Measurements from ENCODE around the gene ZNF385D.

The ZNF385D gene

GRCh38 chr3:21668012-21668411, 83.0 kb downstream of the ZNF385D start:
- peak in 1 of 3 experiments; percentile 0 for DNase-seq

GRCh38 chr3:21665444-21666100, 85.4 kb downstream of the ZNF385D start:
- DNase-seq: no peak

GRCh38 chr3:21664996-21665395, 86.0 kb downstream of the ZNF385D start:
- no peak for DNase-seq

GRCh38 chr3:21662403-21662802, 88.6 kb downstream of the ZNF385D start:
- DNase-seq: no peak

- DNase-seq: no peak
Measured at GRCh38 chr3:21654662-21655061, 96.3 kb downstream of the ZNF385D start.

GRCh38 chr3:21654241-21654640, 96.8 kb downstream of the ZNF385D start:
- no peak for DNase-seq

GRCh38 chr3:21649519-21649918, 101.5 kb downstream of the ZNF385D start:
- DNase-seq: no peak

GRCh38 chr3:21647961-21648360, 103.0 kb downstream of the ZNF385D start:
- no peak for DNase-seq

GRCh38 chr3:21645121-21645897, 105.7 kb downstream of the ZNF385D start:
- no peak for DNase-seq

- no peak for DNase-seq
Measured at GRCh38 chr3:21644268-21644667, 106.7 kb downstream of the ZNF385D start.

GRCh38 chr3:21643752-21644151, 107.3 kb downstream of the ZNF385D start:
- DNase-seq: no peak

GRCh38 chr3:21642433-21642832, 108.6 kb downstream of the ZNF385D start:
- no peak for DNase-seq

GRCh38 chr3:21641959-21642358, 109.1 kb downstream of the ZNF385D start:
- no peak for DNase-seq

- DNase-seq: no peak
Measured at GRCh38 chr3:21638488-21638887, 112.5 kb downstream of the ZNF385D start.

GRCh38 chr3:21634112-21634511, 116.9 kb downstream of the ZNF385D start:
- DNase-seq: no peak

- no peak for DNase-seq
Measured at GRCh38 chr3:21624524-21624923, 126.5 kb downstream of the ZNF385D start.

GRCh38 chr3:21621181-21621651, 129.8 kb downstream of the ZNF385D start:
- DNase-seq: no peak

GRCh38 chr3:21620511-21621155, 130.4 kb downstream of the ZNF385D start:
- DNase-seq: no peak

GRCh38 chr3:21618695-21619094, 132.3 kb downstream of the ZNF385D start:
- no peak for DNase-seq

GRCh38 chr3:21613372-21614070, 137.5 kb downstream of the ZNF385D start:
- DNase-seq: no peak

- DNase-seq: no peak
Measured at GRCh38 chr3:21601178-21601577, 149.8 kb downstream of the ZNF385D start.

- DNase-seq: no peak
Measured at GRCh38 chr3:21599890-21600289, 151.1 kb downstream of the ZNF385D start.

GRCh38 chr3:21592828-21593227, 158.2 kb downstream of the ZNF385D start:
- DNase-seq: no peak
